ENCODE data around the gene PITPNM2.

GRCh38 chr12:123134271-123134671 is 16.6 kb downstream of the PITPNM2 start:
- no peak for TF ChIP-seq CTCF (conservative IDR thresholded peaks at IDR 0.05; ENCODE audit: low read length)
- no peak for TF ChIP-seq EZH2phosphoT487 (IDR thresholded peaks at IDR 0.05; ENCODE audit: borderline replicate concordance, low read depth, low read length)

Data from OCI-LY7 (cell line).